ENCODE results near the gene DYRK1B. TPM values are rescaled to one million over a fixed set of nuclear protein-coding genes. Genes with fewer than 3 reads are reported as not detected.

The DYRK1B gene
- total RNA-seq, 1 donor from 2014 or later = 16.7 TPM

DNA sequence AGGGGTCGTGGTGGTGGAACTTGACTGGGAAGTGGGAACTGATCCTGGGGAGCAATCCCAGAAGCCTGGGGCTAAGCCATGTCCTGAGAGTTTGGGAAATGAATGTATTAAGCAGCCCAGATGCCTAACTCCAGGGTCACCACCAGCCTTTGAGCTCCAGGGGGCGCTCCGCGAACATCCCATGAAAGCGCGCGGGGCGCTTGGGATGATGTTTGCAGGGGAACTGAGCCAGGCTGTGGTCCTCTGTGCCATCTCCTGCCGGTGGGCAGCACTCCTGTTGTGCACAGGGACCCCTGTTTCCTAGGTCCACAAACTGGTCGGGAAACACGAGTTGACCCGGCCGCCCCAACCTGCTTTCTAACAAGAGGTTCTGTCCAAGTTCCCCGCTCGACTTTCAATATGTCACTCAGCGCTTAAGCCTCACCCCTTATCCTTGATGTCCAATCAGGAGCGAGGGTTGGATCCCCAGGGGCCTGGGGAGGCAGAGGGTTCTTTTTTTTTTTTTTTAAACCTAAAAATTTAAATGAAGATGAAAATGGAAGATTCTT lies 40.9 kb downstream of the DYRK1B start:
- TF ChIP-seq, protein P1, sequence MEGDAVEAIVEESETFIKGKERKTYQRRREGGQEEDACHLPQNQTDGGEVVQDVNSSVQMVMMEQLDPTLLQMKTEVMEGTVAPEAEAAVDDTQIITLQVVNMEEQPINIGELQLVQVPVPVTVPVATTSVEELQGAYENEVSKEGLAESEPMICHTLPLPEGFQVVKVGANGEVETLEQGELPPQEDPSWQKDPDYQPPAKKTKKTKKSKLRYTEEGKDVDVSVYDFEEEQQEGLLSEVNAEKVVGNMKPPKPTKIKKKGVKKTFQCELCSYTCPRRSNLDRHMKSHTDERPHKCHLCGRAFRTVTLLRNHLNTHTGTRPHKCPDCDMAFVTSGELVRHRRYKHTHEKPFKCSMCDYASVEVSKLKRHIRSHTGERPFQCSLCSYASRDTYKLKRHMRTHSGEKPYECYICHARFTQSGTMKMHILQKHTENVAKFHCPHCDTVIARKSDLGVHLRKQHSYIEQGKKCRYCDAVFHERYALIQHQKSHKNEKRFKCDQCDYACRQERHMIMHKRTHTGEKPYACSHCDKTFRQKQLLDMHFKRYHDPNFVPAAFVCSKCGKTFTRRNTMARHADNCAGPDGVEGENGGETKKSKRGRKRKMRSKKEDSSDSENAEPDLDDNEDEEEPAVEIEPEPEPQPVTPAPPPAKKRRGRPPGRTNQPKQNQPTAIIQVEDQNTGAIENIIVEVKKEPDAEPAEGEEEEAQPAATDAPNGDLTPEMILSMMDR (IDR thresholded peaks at IDR 0.05) = peak; percentile 92
- Histone ChIP-seq H3K27me3 (peaks cover 8% of the 10 kb centered on the region), H3K4me1 (no peaks in the 10 kb centered on the region), H3K4me3 (peak overlapping the region; percentile 52), H3K27ac (no peak overlapping the region), H3K36me3 (no peaks in the 10 kb centered on the region), H3K9me3 (no peaks in the 10 kb centered on the region)
- intact Hi-C loops (cut with DNase I) = no loop called here
- DNase-seq (peak; percentile 86), ATAC-seq (peak; percentile 98)

DNA sequence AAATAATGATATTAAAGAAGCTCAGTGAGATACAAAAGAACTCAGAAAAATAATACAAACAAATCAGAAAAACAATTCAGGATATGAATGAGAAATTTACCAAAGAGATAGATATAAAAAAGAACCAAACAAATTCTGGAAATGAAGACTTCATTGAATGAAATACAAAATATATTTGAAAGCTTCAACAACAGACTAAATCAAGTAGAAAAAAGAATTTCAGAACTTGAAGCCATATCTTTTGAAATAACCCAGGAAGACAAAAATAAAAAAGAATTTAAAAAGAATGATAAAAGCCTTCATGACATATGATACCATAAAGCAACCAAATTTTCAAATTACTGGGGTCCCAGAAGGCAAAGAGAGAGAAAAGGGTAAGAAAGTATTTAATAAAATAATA lies 45.7 kb downstream of the DYRK1B start:
- intact Hi-C loops (cut with DNase I) = no loop called here
- H3K27me3 ChIP-seq = peaks cover 15% of the 10 kb centered on the region

DNA sequence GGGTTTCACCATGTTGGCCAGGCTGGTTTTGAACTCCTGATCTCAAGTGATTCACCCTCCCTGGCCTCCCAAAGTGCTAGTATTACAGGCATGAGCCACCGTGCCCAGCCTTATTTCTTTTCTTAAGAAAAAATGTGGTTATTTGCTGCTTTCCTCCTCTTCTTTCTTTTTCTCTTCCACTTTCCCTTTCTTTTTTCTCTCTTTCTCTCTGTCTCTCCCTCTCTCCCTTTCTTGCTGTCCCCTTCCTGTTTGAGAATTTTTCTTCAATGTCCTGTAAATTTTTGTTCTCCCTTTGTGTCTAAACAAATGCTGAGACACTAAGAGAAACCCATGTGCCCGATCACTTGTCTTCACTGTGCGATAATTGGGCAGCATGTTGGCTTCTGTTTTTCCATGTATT lies 53.1 kb downstream of the DYRK1B start:
- peaks cover 20% of the 10 kb centered on the region for H3K27me3 ChIP-seq
- DNase-seq (no peak), ATAC-seq (no peak)
- H3K4me3 ChIP-seq = no peak overlapping the region
- H3K9me3 ChIP-seq = no peaks in the 10 kb centered on the region
- no peaks in the 10 kb centered on the region for H3K4me1 ChIP-seq
- no peaks in the 10 kb centered on the region for H3K36me3 ChIP-seq
- TF ChIP-seq, protein P1 (IDR thresholded peaks at IDR 0.05) = no peak
- H3K27ac ChIP-seq = no peak overlapping the region
- intact Hi-C loops (cut with DNase I) = no loop called here

More for the DNA sequence above, 45.7 kb downstream of the DYRK1B start:
- H3K4me1 ChIP-seq = no peaks in the 10 kb centered on the region
- no peak for ATAC-seq
- no peaks in the 10 kb centered on the region for H3K9me3 ChIP-seq
- H3K36me3 ChIP-seq = no peaks in the 10 kb centered on the region
- TF ChIP-seq, protein P1 (IDR thresholded peaks at IDR 0.05) = no peak
- no peak overlapping the region for H3K27ac ChIP-seq
- H3K4me3 ChIP-seq = no peak overlapping the region
- DNase-seq = no peak

DNA sequence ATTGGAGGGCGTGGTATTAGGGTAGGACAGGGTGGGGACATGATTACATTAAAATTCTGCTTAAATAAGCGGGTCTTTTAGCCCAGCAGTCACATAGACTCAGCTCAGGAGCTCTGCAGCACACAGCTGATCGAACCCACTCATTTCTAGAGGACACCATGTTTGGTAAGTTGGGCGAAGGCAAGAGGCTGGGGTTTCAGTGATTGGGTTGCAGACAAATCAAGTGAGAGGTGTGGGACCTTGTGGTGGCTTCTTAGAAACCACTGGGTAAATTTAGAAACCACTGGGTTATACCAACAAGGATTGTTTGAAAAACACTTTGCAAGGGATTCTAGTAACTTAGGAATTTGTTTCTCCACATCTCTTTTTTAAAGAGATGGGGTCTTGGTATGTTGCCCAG lies 55.2 kb downstream of the DYRK1B start, which contains the start of gene LEUTX:
TSS of gene LEUTX (plus strand) at position 92 of the 400 bp plus-strand sequence. CDS start at position 159, 67 bp downstream.
- no peak within 1 kb of the TSS for H3K4me3 ChIP-seq
- TF ChIP-seq, protein P1 (IDR thresholded peaks at IDR 0.05) = no peak

More for the DNA sequence above, 55.2 kb downstream of the DYRK1B start, which contains the start of gene LEUTX:
- no peak within 1 kb of the TSS for H3K27ac ChIP-seq
- DNase-seq (no peak), ATAC-seq (no peak)
- intact Hi-C loops (cut with DNase I) = no loop called here
- H3K36me3 ChIP-seq = no peaks in the 10 kb centered on the region
- no peaks in the 10 kb centered on the region for H3K4me1 ChIP-seq
- H3K9me3 ChIP-seq = no peaks in the 10 kb centered on the region
- H3K27me3 ChIP-seq = peaks cover 4% of the 10 kb centered on the region

Small RNA genes within 50 kb of the gene (microRNA-seq; reads per million reads assigned to microRNA genes)
- not detected for gene MIR6719 (ENCODE audit: borderline microRNAs expressed)

Other genes starting within 250 kb of the DYRK1B start
- gene LGALS13, start 231.6 kb downstream of the DYRK1B start, total RNA-seq = not detected
- gene LGALS16, start 178.2 kb downstream of the DYRK1B start, total RNA-seq = not detected
- not detected for gene LGALS14, start 129.7 kb downstream of the DYRK1B start, total RNA-seq
- not detected for gene CLC, start 96.1 kb downstream of the DYRK1B start, total RNA-seq
- gene LEUTX, start 55.3 kb downstream of the DYRK1B start, total RNA-seq = not detected
- gene FBL, start 12.2 kb upstream of the DYRK1B start, total RNA-seq = 123 TPM
- 10.3 TPM for gene FCGBP, start 100.5 kb upstream of the DYRK1B start, total RNA-seq
- gene PSMC4, start 137.0 kb upstream of the DYRK1B start, total RNA-seq = 60.5 TPM
- gene ZNF546, start 162.9 kb upstream of the DYRK1B start, total RNA-seq = 6.7 TPM
- gene ZNF780B, start 222.1 kb upstream of the DYRK1B start, total RNA-seq = 27.5 TPM

Measured in upper lobe of right lung (tissue), 1 donor.